K562 (cell line): ENCODE results near the gene GAPDHS. TPM values are rescaled to one million over a fixed set of nuclear protein-coding genes. Genes with fewer than 3 reads are reported as not detected.

Experiments
- ARID1B ChIP-seq: fragments of 450-650 bp; IDR thresholded peaks from 2 replicates; pipeline ENCODE4 v1.6.1; 2016; ENCODE audit warnings: antibody characterized with exemption, mild to moderate bottlenecking, inconsistent platforms
- BRF2 ChIP-seq: IDR thresholded peaks from 3 replicates; pipeline ENCODE4 v1.6.1; 2011; ENCODE audit warnings: borderline replicate concordance, mild to moderate bottlenecking; ENCODE audit not compliant: insufficient read length, insufficient read depth
- EWSR1 ChIP-seq: fragments of 450-650 bp; IDR thresholded peaks from 2 replicates; pipeline ENCODE4 v1.6.1; 2018; ENCODE audit warnings: borderline replicate concordance, mild to moderate bottlenecking, low read depth, moderate library complexity; ENCODE audit not compliant: partially characterized antibody
- FOXK1 ChIP-seq: sonication (generic); formaldehyde crosslinking; IDR thresholded peaks from 2 replicates; pipeline ENCODE4 v1.8.0; 2022; ENCODE audit warnings: missing genetic modification reagents, mild to moderate bottlenecking, borderline replicate concordance
- FOXP4 ChIP-seq: sonication (generic); formaldehyde crosslinking; IDR thresholded peaks from 2 replicates; pipeline ENCODE4 v1.8.0; 2022; ENCODE audit warnings: mild to moderate bottlenecking, missing genetic modification reagents, borderline replicate concordance
- MEIS2 ChIP-seq: fragments of 450-650 bp; IDR thresholded peaks from 2 replicates; pipeline ENCODE4 v1.6.1; 2014; ENCODE audit warnings: mild to moderate bottlenecking; ENCODE audit not compliant: partially characterized antibody
- NCOA1 ChIP-seq: fragments of 450-650 bp; IDR thresholded peaks from 2 replicates; pipeline ENCODE4 v1.6.1; 2016; ENCODE audit warnings: low read depth
- NFXL1 ChIP-seq: fragments of 450-650 bp; formaldehyde crosslinking; IDR thresholded peaks from 2 replicates; pipeline ENCODE4 v1.4.0; 2021; ENCODE audit warnings: mild to moderate bottlenecking
- POLR2AphosphoS2 ChIP-seq: IDR thresholded peaks from 2 replicates; pipeline ENCODE4 v1.6.1; 2012; ENCODE audit warnings: low read length, improper control_type of control experiment
- POU5F1 ChIP-seq: fragments of 150-350 bp; IDR thresholded peaks from 2 replicates; pipeline ENCODE4 v1.6.1; 2014; ENCODE audit warnings: borderline replicate concordance, low read length, low read depth, mild to moderate bottlenecking; ENCODE audit not compliant: partially characterized antibody
- RBM39 ChIP-seq: fragments of 200-400 bp; formaldehyde crosslinking; optimal IDR thresholded peaks from 2 replicates; pipeline ENCODE3; 2018; ENCODE audit warnings: low read depth, low read length
- SMARCE1 ChIP-seq: fragments of 450-650 bp; IDR thresholded peaks from 2 replicates; pipeline ENCODE4 v1.7.1; 2016; ENCODE audit warnings: mild to moderate bottlenecking
- SRSF9 ChIP-seq: fragments of 200-400 bp; formaldehyde crosslinking; IDR thresholded peaks from 2 replicates; pipeline ENCODE4 v1.6.1; 2017; ENCODE audit warnings: low read depth, low read length, borderline replicate concordance
- ZNF165 ChIP-seq: fragments of 250-450 bp; sonication (Bioruptor Pico); IDR thresholded peaks from 2 replicates; pipeline ENCODE4 v1.4.0; 2020; ENCODE audit warnings: borderline replicate concordance
- ZNF253 ChIP-seq: fragments of 250-450 bp; sonication (Bioruptor Pico); conservative IDR thresholded peaks from 2 replicates; pipeline ENCODE4 v1.6.1; 2021; ENCODE audit warnings: mild to moderate bottlenecking
- ZNF778 ChIP-seq: fragments of 450-650 bp; formaldehyde crosslinking; IDR thresholded peaks from 2 replicates; pipeline ENCODE4 v1.4.0; 2020; ENCODE audit warnings: mild to moderate bottlenecking, moderate library complexity
- polyA plus RNA-seq, 8 experiments: library from polyadenylated mRNA; depleted of rRNA in 4 of 8; stranded (reverse) in 5 of 8; unstranded in 3 of 8; fragments of >200 nt; fragmentation: Nextera tagmentation in 2 of 8; fragmentation: Illumina TruSeq in 1 of 8; extraction: Ambion mirVana in 2 of 8; extraction: Trizol in 1 of 8; gene quantifications; 2 replicates each; pipeline versions ENCODE4 v1.2.1 to v1.2.3, GENCODE V29; 2011 to 2014; ENCODE audit warnings: inconsistent platforms in 1 of 8, missing spikeins in 1 of 8
- total RNA-seq, 7 experiments: library from RNA; depleted of rRNA in 6 of 7; stranded (reverse); fragments of >200 nt in 6 of 7; fragmentation: Illumina TruSeq in 2 of 7; extraction: Trizol in 2 of 7; gene quantifications; 2 replicates each; pipeline versions ENCODE4 v1.2.1 to v1.2.3, GENCODE V29; 2011 to 2021; ENCODE audit warnings: low replicate concordance in 1 of 7
- TF ChIP-seq, protein P1 (sequence below): fragments of 250-450 bp; sonication (Bioruptor Pico); IDR thresholded peaks from 2 replicates; pipeline ENCODE4 v1.4.0; 2020
- TF ChIP-seq, protein P2 (sequence below): fragments of 250-450 bp; sonication (Bioruptor Pico); IDR thresholded peaks from 2 replicates; pipeline ENCODE4 v1.6.1; 2021; ENCODE audit warnings: mild to moderate bottlenecking

GAPDHS gene
- total and polyA plus RNA-seq, 9 of the 15 experiments (the other 6 are each of a cell fraction or from before 2014, with no cell fraction given) = 0.08 to 0.12 TPM; not detected in 7

GRCh38 chr19:35545001-35545854, 12.0 kb downstream of the GAPDHS start, which contains the start of gene TMEM147 (continued):
- TF ChIP-seq FOXP4 (CRISPR knock-in tag) (no peak), ARID1B (0 out of 2 replicates have a peak, but pooled peaks have one; percentile 13), ZNF165 (no peak), POU5F1 (no peak), NFXL1 (CRISPR knock-in tag) (no peak), ZNF778 (no peak), RBM39 (no peak), MEIS2 (no peak), ZNF253 (CRISPR knock-in tag) (no peak), NCOA1 (no peak), EWSR1 (no peak), FOXK1 (no peak), SRSF9 (no peak), POLR2AphosphoS2 (no peak), BRF2 (no peak), SMARCE1 (0 out of 2 replicates have a peak, but pooled peaks have one; percentile 19)
- TF ChIP-seq, protein P1, sequence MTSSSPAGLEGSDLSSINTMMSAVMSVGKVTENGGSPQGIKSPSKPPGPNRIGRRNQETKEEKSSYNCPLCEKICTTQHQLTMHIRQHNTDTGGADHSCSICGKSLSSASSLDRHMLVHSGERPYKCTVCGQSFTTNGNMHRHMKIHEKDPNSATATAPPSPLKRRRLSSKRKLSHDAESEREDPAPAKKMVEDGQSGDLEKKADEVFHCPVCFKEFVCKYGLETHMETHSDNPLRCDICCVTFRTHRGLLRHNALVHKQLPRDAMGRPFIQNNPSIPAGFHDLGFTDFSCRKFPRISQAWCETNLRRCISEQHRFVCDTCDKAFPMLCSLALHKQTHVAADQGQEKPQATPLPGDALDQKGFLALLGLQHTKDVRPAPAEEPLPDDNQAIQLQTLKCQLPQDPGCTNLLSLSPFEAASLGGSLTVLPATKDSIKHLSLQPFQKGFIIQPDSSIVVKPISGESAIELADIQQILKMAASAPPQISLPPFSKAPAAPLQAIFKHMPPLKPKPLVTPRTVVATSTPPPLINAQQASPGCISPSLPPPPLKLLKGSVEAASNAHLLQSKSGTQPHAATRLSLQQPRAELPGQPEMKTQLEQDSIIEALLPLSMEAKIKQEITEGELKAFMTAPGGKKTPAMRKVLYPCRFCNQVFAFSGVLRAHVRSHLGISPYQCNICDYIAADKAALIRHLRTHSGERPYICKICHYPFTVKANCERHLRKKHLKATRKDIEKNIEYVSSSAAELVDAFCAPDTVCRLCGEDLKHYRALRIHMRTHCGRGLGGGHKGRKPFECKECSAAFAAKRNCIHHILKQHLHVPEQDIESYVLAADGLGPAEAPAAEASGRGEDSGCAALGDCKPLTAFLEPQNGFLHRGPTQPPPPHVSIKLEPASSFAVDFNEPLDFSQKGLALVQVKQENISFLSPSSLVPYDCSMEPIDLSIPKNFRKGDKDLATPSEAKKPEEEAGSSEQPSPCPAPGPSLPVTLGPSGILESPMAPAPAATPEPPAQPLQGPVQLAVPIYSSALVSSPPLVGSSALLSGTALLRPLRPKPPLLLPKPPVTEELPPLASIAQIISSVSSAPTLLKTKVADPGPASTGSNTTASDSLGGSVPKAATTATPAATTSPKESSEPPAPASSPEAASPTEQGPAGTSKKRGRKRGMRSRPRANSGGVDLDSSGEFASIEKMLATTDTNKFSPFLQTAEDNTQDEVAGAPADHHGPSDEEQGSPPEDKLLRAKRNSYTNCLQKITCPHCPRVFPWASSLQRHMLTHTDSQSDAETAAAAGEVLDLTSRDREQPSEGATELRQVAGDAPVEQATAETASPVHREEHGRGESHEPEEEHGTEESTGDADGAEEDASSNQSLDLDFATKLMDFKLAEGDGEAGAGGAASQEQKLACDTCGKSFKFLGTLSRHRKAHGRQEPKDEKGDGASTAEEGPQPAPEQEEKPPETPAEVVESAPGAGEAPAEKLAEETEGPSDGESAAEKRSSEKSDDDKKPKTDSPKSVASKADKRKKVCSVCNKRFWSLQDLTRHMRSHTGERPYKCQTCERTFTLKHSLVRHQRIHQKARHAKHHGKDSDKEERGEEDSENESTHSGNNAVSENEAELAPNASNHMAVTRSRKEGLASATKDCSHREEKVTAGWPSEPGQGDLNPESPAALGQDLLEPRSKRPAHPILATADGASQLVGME (CRISPR knock-in tag) = peak; percentile 42; the same call in 1 of the 2 replicates
- TF ChIP-seq, protein P2, sequence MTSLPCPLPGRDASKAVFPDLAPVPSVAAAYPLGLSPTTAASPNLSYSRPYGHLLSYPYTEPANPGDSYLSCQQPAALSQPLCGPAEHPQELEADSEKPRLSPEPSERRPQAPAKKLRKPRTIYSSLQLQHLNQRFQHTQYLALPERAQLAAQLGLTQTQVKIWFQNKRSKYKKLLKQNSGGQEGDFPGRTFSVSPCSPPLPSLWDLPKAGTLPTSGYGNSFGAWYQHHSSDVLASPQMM (CRISPR knock-in tag) = no peak
